Keratinocyte (primary cell): ENCODE measurements around the gene ARHGAP28.

ENCODE experiments used
- CTCF ChIP-seq, 3 experiments: IDR thresholded peaks in 1 of 3; conservative IDR thresholded peaks in 1 of 3; optimal IDR thresholded peaks in 1 of 3; 2 replicates in 2 of 3; 3 replicates in 1 of 3; pipeline versions ENCODE3 to v1.5.1; 2011; ENCODE audit warnings: low read length in 3 of 3, mild to moderate bottlenecking in 3 of 3, moderate library complexity in 2 of 3, control low read depth in 1 of 3, inconsistent platforms in 1 of 3; ENCODE audit not compliant: insufficient read depth in 2 of 3; ENCODE audit errors: extremely low read depth in 1 of 3
- EZH2 ChIP-seq: IDR thresholded peaks from one replicate; pipeline ENCODE4 v1.6.1; 2012; ENCODE audit warnings: inconsistent platforms, mild to moderate bottlenecking, low read length, moderate library complexity

DNA sequence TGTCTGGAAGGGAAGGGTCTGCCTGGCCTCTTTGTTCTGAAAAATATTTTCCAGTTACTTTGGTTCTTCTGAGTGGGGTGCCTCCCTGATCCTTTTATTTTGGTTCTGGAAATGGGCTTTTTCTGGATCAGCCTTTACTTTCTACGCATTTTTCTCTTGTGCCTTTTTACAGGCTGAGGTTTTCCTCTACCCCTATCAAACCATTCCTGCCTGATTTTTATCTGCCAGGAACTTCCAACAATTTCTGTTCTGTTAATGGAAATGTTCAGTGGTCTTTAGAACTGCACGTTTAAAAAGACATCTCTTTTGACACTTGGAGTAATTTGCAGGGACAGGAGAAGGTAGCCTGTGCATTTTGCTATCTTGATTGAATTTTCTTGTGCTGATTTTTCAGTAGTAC, 113.8 kb downstream of the ARHGAP28 start:
- TF ChIP-seq CTCF (optimal IDR thresholded peaks at IDR 0.05 in 1 of 3, IDR thresholded peaks at IDR 0.05 in 1 of 3, conservative IDR thresholded peaks at IDR 0.05 in 1 of 3; ENCODE audit: extremely low read depth in 1 of 3, insufficient read depth in 2 of 3, low read length in 3 of 3) (no peak), EZH2 (no peak)
